Measurements from ENCODE around the gene MTSS2.

Gene MTSS2

GRCh38 chr16:70702624-70703023 is 16.8 kb upstream of the MTSS2 start:
- TF ChIP-seq ZNF8 (CRISPR knock-in tag; IDR thresholded peaks at IDR 0.05) (no peak), TOX (CRISPR knock-in tag; IDR thresholded peaks at IDR 0.05; ENCODE audit: borderline replicate concordance) (no peak)
- no peak for ATAC-seq

GRCh38 chr16:70701998-70702397 is 16.1 kb upstream of the MTSS2 start:
- ATAC-seq, result no peak
- no peak for TF ChIP-seq SNAI2 (CRISPR knock-in tag; IDR thresholded peaks at IDR 0.05)
- no peak for TF ChIP-seq PPARA (CRISPR knock-in tag; IDR thresholded peaks at IDR 0.05; ENCODE audit: borderline replicate concordance)
- no peak for TF ChIP-seq ZC3H10 (CRISPR knock-in tag; IDR thresholded peaks at IDR 0.05)
- TF ChIP-seq GLIS3 (CRISPR knock-in tag; IDR thresholded peaks at IDR 0.05), result no peak
- TF ChIP-seq TSHZ2 (CRISPR knock-in tag; IDR thresholded peaks at IDR 0.05), result no peak

GRCh38 chr16:70701596-70701995 is 15.7 kb upstream of the MTSS2 start:
- no peak for ATAC-seq
- no peak for TF ChIP-seq ZNF8 (CRISPR knock-in tag; IDR thresholded peaks at IDR 0.05)
- no peak for TF ChIP-seq ZNF565 (CRISPR knock-in tag; conservative IDR thresholded peaks at IDR 0.05; ENCODE audit: low read depth)
- TF ChIP-seq ZFP3 (CRISPR knock-in tag; IDR thresholded peaks at IDR 0.05), result no peak
- TF ChIP-seq ZFP30 (CRISPR knock-in tag; IDR thresholded peaks at IDR 0.05), result no peak
- no peak for TF ChIP-seq TOX (CRISPR knock-in tag; IDR thresholded peaks at IDR 0.05; ENCODE audit: borderline replicate concordance)
- TF ChIP-seq CSRNP3 (CRISPR knock-in tag; IDR thresholded peaks at IDR 0.05), result no peak

GRCh38 chr16:70701036-70701435 is 15.2 kb upstream of the MTSS2 start:
- no peak for TF ChIP-seq PPARA (CRISPR knock-in tag; IDR thresholded peaks at IDR 0.05; ENCODE audit: borderline replicate concordance)
- ATAC-seq, result no peak

GRCh38 chr16:70700101-70701020 is 14.5 kb upstream of the MTSS2 start:
- no peak for ATAC-seq
- TF ChIP-seq CSDC2 (CRISPR knock-in tag; IDR thresholded peaks at IDR 0.05) (no peak), ZNF8 (CRISPR knock-in tag; IDR thresholded peaks at IDR 0.05) (no peak), ESRRG (CRISPR knock-in tag; IDR thresholded peaks at IDR 0.05) (no peak), PPARA (CRISPR knock-in tag; IDR thresholded peaks at IDR 0.05; ENCODE audit: borderline replicate concordance) (no peak)

GRCh38 chr16:70699696-70700095 is 13.8 kb upstream of the MTSS2 start:
- no peak for ATAC-seq
- TF ChIP-seq CSRNP3 (CRISPR knock-in tag; IDR thresholded peaks at IDR 0.05) (no peak), ZNF8 (CRISPR knock-in tag; IDR thresholded peaks at IDR 0.05) (no peak), ZNF70 (CRISPR knock-in tag; IDR thresholded peaks at IDR 0.05) (no peak), RARB (CRISPR knock-in tag; IDR thresholded peaks at IDR 0.05) (no peak), ARNTL (CRISPR knock-in tag; IDR thresholded peaks at IDR 0.05; ENCODE audit: borderline replicate concordance, low read depth) (no peak), BACH2 (CRISPR knock-in tag; IDR thresholded peaks at IDR 0.05; ENCODE audit: borderline replicate concordance) (no peak), CSDC2 (CRISPR knock-in tag; IDR thresholded peaks at IDR 0.05) (no peak), TOX (CRISPR knock-in tag; IDR thresholded peaks at IDR 0.05; ENCODE audit: borderline replicate concordance) (no peak), PPARA (CRISPR knock-in tag; IDR thresholded peaks at IDR 0.05; ENCODE audit: borderline replicate concordance) (no peak), OSR1 (CRISPR knock-in tag; IDR thresholded peaks at IDR 0.05) (no peak), TSHZ2 (CRISPR knock-in tag; IDR thresholded peaks at IDR 0.05) (no peak), SNAI2 (CRISPR knock-in tag; IDR thresholded peaks at IDR 0.05) (no peak), ZFP30 (CRISPR knock-in tag; IDR thresholded peaks at IDR 0.05) (no peak), PATZ1 (CRISPR knock-in tag; IDR thresholded peaks at IDR 0.05; ENCODE audit: borderline replicate concordance) (no peak)

All from SK-N-SH treated with all-trans-retinoic acid at 6 μM for 48 hours (cell line).